Measurements from ENCODE around the gene VSNL1. TPM values are rescaled to one million over a fixed set of nuclear protein-coding genes. Genes with fewer than 3 reads are reported as not detected.

VSNL1 gene
- total and polyA plus RNA-seq, 2 donors (not counting 1 experiment from before 2014, with no cell fraction given) = not detected

GRCh38 chr2:17614174-17614930 lies 73.9 kb downstream of the VSNL1 start:
- no peaks in the 10 kb centered on the region for H3K4me1 Mint-ChIP-seq
- no peaks in the 10 kb centered on the region for H3K9me3 Mint-ChIP-seq (ENCODE audit: insufficient read depth)
- H4K20me1 ChIP-seq (ENCODE audit: control insufficient read depth, insufficient read depth, low read length, poor library complexity, severe bottlenecking) = no peaks in the 10 kb centered on the region
- H3K9ac ChIP-seq (ENCODE audit: low read length) = no peak overlapping the region
- peaks cover 33% of the 10 kb centered on the region for H3K27me3 Mint-ChIP-seq
- no peaks in the 10 kb centered on the region for H3K9me3 ChIP-seq (ENCODE audit: control extremely low read depth in 1 of 3, control insufficient read depth in 2 of 3, insufficient read depth in 1 of 3, low read length in 2 of 3)
- H3K36me3 ChIP-seq (replicated peaks in 1 of 2; ENCODE audit: control extremely low read depth in 1 of 2, control insufficient read depth in 1 of 2, extremely low read depth in 1 of 2, insufficient read depth in 2 of 2, low read length in 1 of 2) = no peaks in the 10 kb centered on the region
- intact Hi-C loops (cut with micrococcal nuclease) = no loop called here
- H3K4me3 ChIP-seq (ENCODE audit: control extremely low read depth in 1 of 5, extremely low read depth in 1 of 5, insufficient read depth in 1 of 5, low read depth in 2 of 5, low read length in 4 of 5) = no peak overlapping the region
- no peaks in the 10 kb centered on the region for H3K79me2 ChIP-seq (ENCODE audit: control insufficient read depth, insufficient read depth, low read length)
- no peak for ATAC-seq (ENCODE audit: low read depth)
- H3K4me2 ChIP-seq (replicated peaks; ENCODE audit: low read depth, low read length, poor library complexity, severe bottlenecking) = no peak overlapping the region
- H3K27me3 ChIP-seq (replicated peaks in 1 of 4; ENCODE audit: control extremely low read depth in 1 of 4, control insufficient read depth in 3 of 4, insufficient read depth in 4 of 4, low read length in 3 of 4) = peaks cover 0 to 4% (median 2%) of the 10 kb centered on the region in 4 experiments
- POLR2A ChIA-PET = no interaction called here
- H2AFZ ChIP-seq (ENCODE audit: insufficient read depth, low read depth, low read length, poor library complexity, severe bottlenecking) = no peak overlapping the region
- 87% methylated on average over 4 of the region's 4 CpGs for WGBS (ENCODE audit: insufficient coverage)
- no peak overlapping the region for H3K4me3 Mint-ChIP-seq
- no peak for DNase-seq
- CTCF ChIA-PET = no interaction called here
- H3K4me1 ChIP-seq (ENCODE audit: control insufficient read depth in 2 of 2, insufficient read depth in 2 of 2, low read length in 2 of 2) = no peaks in the 10 kb centered on the region
- H3K27ac Mint-ChIP-seq = no peak overlapping the region
- TF ChIP-seq EZH2 (IDR thresholded peaks at IDR 0.05; ENCODE audit: borderline replicate concordance, insufficient read depth, low read depth, low read length, poor library complexity, severe bottlenecking) (no peak), CTCF (IDR thresholded peaks at IDR 0.05) (no peak)
- H3K27ac ChIP-seq (ENCODE audit: low read length in 2 of 2) = no peak overlapping the region

- H3K27me3 Mint-ChIP-seq = peaks cover 34% of the 10 kb centered on the region
Observed at GRCh38 chr2:17615147-17615546, 74.7 kb downstream of the VSNL1 start.

More at GRCh38 chr2:17615147-17615546, 74.7 kb downstream of the VSNL1 start:
- DNase-seq (no peak), ATAC-seq (ENCODE audit: low read depth) (no peak)
- H4K20me1 ChIP-seq (ENCODE audit: control insufficient read depth, insufficient read depth, low read length, poor library complexity, severe bottlenecking) = no peaks in the 10 kb centered on the region
- H3K27ac ChIP-seq (ENCODE audit: low read length in 2 of 2) = no peak overlapping the region
- no peaks in the 10 kb centered on the region for H3K9me3 ChIP-seq (ENCODE audit: control extremely low read depth in 1 of 3, control insufficient read depth in 2 of 3, insufficient read depth in 1 of 3, low read length in 2 of 3)
- Mint-ChIP-seq H3K27ac (no peak overlapping the region), H3K9me3 (ENCODE audit: insufficient read depth) (no peaks in the 10 kb centered on the region), H3K4me3 (no peak overlapping the region), H3K4me1 (no peaks in the 10 kb centered on the region)
- H3K27me3 ChIP-seq (replicated peaks in 1 of 4; ENCODE audit: control extremely low read depth in 1 of 4, control insufficient read depth in 3 of 4, insufficient read depth in 4 of 4, low read length in 3 of 4) = peaks cover 0 to 4% (median 2%) of the 10 kb centered on the region in 4 experiments
- H3K9ac ChIP-seq (ENCODE audit: low read length) = no peak overlapping the region
- intact Hi-C loops (cut with micrococcal nuclease) = no loop called here
- WGBS (ENCODE audit: insufficient coverage) = no CpG with 5 or more reads among the region's 1 CpG
- no peak overlapping the region for H2AFZ ChIP-seq (ENCODE audit: insufficient read depth, low read depth, low read length, poor library complexity, severe bottlenecking)
- H3K36me3 ChIP-seq (replicated peaks in 1 of 2; ENCODE audit: control extremely low read depth in 1 of 2, control insufficient read depth in 1 of 2, extremely low read depth in 1 of 2, insufficient read depth in 2 of 2, low read length in 1 of 2) = no peaks in the 10 kb centered on the region
- no peaks in the 10 kb centered on the region for H3K79me2 ChIP-seq (ENCODE audit: control insufficient read depth, insufficient read depth, low read length)
- no peaks in the 10 kb centered on the region for H3K4me1 ChIP-seq (ENCODE audit: control insufficient read depth in 2 of 2, insufficient read depth in 2 of 2, low read length in 2 of 2)
- no peak overlapping the region for H3K4me3 ChIP-seq (ENCODE audit: control extremely low read depth in 1 of 5, extremely low read depth in 1 of 5, insufficient read depth in 1 of 5, low read depth in 2 of 5, low read length in 4 of 5)
- ChIA-PET CTCF (no interaction called here), POLR2A (no interaction called here)
- no peak overlapping the region for H3K4me2 ChIP-seq (replicated peaks; ENCODE audit: low read depth, low read length, poor library complexity, severe bottlenecking)
- TF ChIP-seq EZH2 (IDR thresholded peaks at IDR 0.05; ENCODE audit: borderline replicate concordance, insufficient read depth, low read depth, low read length, poor library complexity, severe bottlenecking) (no peak), CTCF (IDR thresholded peaks at IDR 0.05) (no peak)

All from B cell (primary cell).